Measurements from ENCODE around the gene DEPDC1B. TPM values are rescaled to one million over a fixed set of nuclear protein-coding genes. Genes with fewer than 3 reads are reported as not detected.
A peak's percentile ranks its signal among the peaks of the same experiment; 100 is the strongest.

Gene DEPDC1B
- total and polyA plus RNA-seq, 4 donors, result 0.17 to 26.3 (median 0.52) TPM

DNA sequence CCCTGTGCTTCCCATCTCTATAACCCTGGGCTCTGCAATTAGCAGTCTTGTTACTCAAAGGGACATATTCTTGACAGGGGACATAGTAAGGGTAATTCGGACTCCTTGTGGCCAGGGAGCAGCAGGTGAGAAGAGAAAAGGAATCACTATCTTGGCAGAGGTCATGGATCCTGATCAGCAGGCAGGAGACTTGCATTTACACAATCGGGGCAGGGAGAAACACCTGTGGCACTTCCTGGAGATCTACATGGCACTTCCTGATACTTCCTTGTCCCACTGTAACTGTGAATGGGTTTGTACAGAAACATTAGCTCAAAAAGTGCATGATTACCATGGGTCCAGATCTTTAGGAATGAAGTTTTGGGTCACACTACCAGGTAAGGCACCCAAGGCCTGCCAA lies 29.2 kb downstream of the DEPDC1B start:
- no peak overlapping the region for H3K4me3 ChIP-seq (ENCODE audit: low read depth in 1 of 3, low read length in 3 of 3)

DNA sequence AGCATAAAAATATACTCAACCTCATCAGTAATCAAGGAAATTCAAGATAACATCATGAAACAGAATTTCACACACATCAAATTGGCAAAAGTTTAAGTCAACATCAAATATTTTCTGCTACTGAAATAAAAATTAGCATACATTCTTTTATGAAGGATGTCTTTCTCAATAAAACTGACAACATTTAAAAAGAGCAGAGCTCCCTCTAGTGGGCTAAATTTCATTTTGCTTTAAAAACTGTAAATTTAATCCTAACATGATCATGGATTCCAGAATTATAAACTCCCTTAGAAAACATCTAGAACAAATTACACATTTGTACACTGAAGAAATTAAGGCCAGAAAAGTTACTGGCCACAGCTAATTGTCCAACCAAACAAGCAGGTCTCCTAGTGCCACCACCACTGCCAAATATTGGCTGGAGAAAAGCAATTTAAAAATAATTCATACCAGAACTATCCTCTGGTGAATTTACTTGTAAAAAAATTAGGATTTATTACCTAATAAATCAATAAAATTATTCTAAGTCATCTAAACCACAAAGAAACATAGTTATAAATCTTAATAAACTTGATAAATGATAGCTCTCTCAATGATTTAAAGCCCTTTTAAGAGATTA lies 31.2 kb downstream of the DEPDC1B start:
- H3K4me1 ChIP-seq (ENCODE audit: control insufficient read depth in 4 of 4, insufficient read depth in 4 of 4, low read length in 3 of 4), result peaks cover 3 to 21% (median 13%) of the 10 kb centered on the region in 4 donors
- H3K27me3 ChIP-seq (ENCODE audit: control insufficient read depth in 4 of 4, insufficient read depth in 4 of 4, low read length in 3 of 4), result no peaks in the 10 kb centered on the region
- no peaks in the 10 kb centered on the region for H3K9me3 ChIP-seq (ENCODE audit: control insufficient read depth in 4 of 4, low read length in 3 of 4)
- no peaks in the 10 kb centered on the region for H3K36me3 ChIP-seq (ENCODE audit: control insufficient read depth in 4 of 4, insufficient read depth in 3 of 4, low read depth in 1 of 4, low read length in 3 of 4)
- H3K9ac ChIP-seq (ENCODE audit: low read depth in 1 of 2, low read length in 2 of 2), result no peak overlapping the region
- TF ChIP-seq RAD21 (IDR thresholded peaks at IDR 0.05), result peak; percentile 61 to 63
- TF ChIP-seq CTCF (IDR thresholded peaks at IDR 0.05; ENCODE audit: low read depth, low read length, missing input control), result peak; percentile 54
- no peak for TF ChIP-seq FOXA2 (IDR thresholded peaks at IDR 0.05)
- no peak for TF ChIP-seq FOXA1 (IDR thresholded peaks at IDR 0.05)
- H3K27ac ChIP-seq (ENCODE audit: low read depth in 1 of 2, low read length in 2 of 2), result no peak overlapping the region
- no peak overlapping the region for H3K4me3 ChIP-seq (ENCODE audit: low read depth in 1 of 3, low read length in 3 of 3)
- DNase-seq (ENCODE audit: low spot score), result no peak

More for the DNA sequence above, 29.2 kb downstream of the DEPDC1B start:
- Histone ChIP-seq H3K27ac (ENCODE audit: low read depth in 1 of 2, low read length in 2 of 2) (no peak overlapping the region), H3K9me3 (ENCODE audit: control insufficient read depth in 4 of 4, low read length in 3 of 4) (no peaks in the 10 kb centered on the region), H3K4me1 (ENCODE audit: control insufficient read depth in 4 of 4, insufficient read depth in 4 of 4, low read length in 3 of 4) (peaks cover 3 to 21% (median 13%) of the 10 kb centered on the region in 4 donors), H3K27me3 (ENCODE audit: control insufficient read depth in 4 of 4, insufficient read depth in 4 of 4, low read length in 3 of 4) (no peaks in the 10 kb centered on the region), H3K9ac (ENCODE audit: low read depth in 1 of 2, low read length in 2 of 2) (no peak overlapping the region), H3K36me3 (ENCODE audit: control insufficient read depth in 4 of 4, insufficient read depth in 3 of 4, low read depth in 1 of 4, low read length in 3 of 4) (no peaks in the 10 kb centered on the region)
- WGBS, result 88% methylated on average over 2 of the region's 2 CpGs
- TF ChIP-seq, protein P1, sequence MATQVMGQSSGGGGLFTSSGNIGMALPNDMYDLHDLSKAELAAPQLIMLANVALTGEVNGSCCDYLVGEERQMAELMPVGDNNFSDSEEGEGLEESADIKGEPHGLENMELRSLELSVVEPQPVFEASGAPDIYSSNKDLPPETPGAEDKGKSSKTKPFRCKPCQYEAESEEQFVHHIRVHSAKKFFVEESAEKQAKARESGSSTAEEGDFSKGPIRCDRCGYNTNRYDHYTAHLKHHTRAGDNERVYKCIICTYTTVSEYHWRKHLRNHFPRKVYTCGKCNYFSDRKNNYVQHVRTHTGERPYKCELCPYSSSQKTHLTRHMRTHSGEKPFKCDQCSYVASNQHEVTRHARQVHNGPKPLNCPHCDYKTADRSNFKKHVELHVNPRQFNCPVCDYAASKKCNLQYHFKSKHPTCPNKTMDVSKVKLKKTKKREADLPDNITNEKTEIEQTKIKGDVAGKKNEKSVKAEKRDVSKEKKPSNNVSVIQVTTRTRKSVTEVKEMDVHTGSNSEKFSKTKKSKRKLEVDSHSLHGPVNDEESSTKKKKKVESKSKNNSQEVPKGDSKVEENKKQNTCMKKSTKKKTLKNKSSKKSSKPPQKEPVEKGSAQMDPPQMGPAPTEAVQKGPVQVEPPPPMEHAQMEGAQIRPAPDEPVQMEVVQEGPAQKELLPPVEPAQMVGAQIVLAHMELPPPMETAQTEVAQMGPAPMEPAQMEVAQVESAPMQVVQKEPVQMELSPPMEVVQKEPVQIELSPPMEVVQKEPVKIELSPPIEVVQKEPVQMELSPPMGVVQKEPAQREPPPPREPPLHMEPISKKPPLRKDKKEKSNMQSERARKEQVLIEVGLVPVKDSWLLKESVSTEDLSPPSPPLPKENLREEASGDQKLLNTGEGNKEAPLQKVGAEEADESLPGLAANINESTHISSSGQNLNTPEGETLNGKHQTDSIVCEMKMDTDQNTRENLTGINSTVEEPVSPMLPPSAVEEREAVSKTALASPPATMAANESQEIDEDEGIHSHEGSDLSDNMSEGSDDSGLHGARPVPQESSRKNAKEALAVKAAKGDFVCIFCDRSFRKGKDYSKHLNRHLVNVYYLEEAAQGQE (IDR thresholded peaks at IDR 0.05), result no peak
- TF ChIP-seq, protein P2, sequence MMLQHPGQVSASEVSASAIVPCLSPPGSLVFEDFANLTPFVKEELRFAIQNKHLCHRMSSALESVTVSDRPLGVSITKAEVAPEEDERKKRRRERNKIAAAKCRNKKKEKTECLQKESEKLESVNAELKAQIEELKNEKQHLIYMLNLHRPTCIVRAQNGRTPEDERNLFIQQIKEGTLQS (IDR thresholded peaks at IDR 0.05), result no peak
- TF ChIP-seq JUND (IDR thresholded peaks at IDR 0.05), result no peak
- no peak for DNase-seq (ENCODE audit: low spot score)

DNA sequence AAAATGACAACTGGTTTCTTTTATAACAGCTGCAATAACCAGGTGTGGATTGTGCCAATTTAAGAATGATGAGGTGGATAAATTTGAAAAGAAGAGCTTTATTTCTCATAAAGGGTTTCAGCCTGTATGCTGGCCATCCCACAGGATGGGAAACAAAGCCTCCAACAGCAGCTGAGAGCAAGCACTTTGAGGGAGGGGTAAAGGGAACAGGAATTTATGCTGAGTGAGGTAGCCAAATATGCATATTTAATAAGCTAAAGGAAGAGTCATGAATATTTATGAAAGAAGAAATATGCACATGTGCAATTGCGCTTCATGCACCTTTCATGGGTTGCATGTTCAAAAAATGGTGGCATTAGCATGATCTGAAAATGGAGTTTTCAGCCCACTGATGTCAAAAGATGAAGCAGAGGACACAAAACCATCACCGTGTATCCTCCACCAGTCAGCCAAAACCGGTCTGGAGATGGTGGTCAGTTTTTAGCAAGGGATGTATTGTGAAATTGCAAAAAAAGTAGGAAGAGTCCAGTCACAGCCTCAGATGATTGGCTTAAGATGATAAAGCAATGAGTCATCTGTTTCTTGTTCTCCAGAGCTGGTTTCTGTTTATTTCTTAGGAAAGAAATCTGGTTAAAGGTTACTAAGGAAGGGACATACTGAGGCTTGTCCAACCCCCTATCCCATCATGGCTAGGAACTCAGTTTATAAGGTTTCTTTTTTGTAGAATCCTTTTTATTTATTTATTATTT lies 47.9 kb downstream of the DEPDC1B start:
- TF ChIP-seq RAD21 (IDR thresholded peaks at IDR 0.05) (no peak), ZBTB33 (IDR thresholded peaks at IDR 0.05) (no peak), HNF4A (conservative IDR thresholded peaks at IDR 0.05) (no peak), RXRA (IDR thresholded peaks at IDR 0.05) (no peak), HNF4G (IDR thresholded peaks at IDR 0.05) (no peak), SP1 (IDR thresholded peaks at IDR 0.05) (no peak), YY1 (IDR thresholded peaks at IDR 0.05) (no peak), GABPA (IDR thresholded peaks at IDR 0.05 in 1 of 2, conservative IDR thresholded peaks at IDR 0.05 in 1 of 2) (no peak), TAF1 (conservative IDR thresholded peaks at IDR 0.05) (no peak), JUND (IDR thresholded peaks at IDR 0.05) (no peak), EGR1 (IDR thresholded peaks at IDR 0.05; ENCODE audit: low read depth in 2 of 2) (no peak)
- TF ChIP-seq, protein P3, sequence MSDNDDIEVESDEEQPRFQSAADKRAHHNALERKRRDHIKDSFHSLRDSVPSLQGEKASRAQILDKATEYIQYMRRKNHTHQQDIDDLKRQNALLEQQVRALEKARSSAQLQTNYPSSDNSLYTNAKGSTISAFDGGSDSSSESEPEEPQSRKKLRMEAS (IDR thresholded peaks at IDR 0.05), result no peak
- Histone ChIP-seq H3K27ac (ENCODE audit: low read depth in 1 of 2, low read length in 2 of 2) (no peak overlapping the region), H3K9me3 (ENCODE audit: control insufficient read depth in 4 of 4, low read length in 3 of 4) (no peaks in the 10 kb centered on the region), H3K4me3 (ENCODE audit: low read depth in 1 of 3, low read length in 3 of 3) (no peak overlapping the region), H3K36me3 (ENCODE audit: control insufficient read depth in 4 of 4, insufficient read depth in 3 of 4, low read depth in 1 of 4, low read length in 3 of 4) (no peaks in the 10 kb centered on the region), H3K9ac (ENCODE audit: low read depth in 1 of 2, low read length in 2 of 2) (no peak overlapping the region), H3K27me3 (ENCODE audit: control insufficient read depth in 4 of 4, insufficient read depth in 4 of 4, low read length in 3 of 4) (no peaks in the 10 kb centered on the region), H3K4me1 (ENCODE audit: control insufficient read depth in 4 of 4, insufficient read depth in 4 of 4, low read length in 3 of 4) (no peaks in the 10 kb centered on the region)
- 85% methylated on average over 3 of the region's 3 CpGs for WGBS
- DNase-seq (ENCODE audit: low spot score), result no peak
